Liver (tissue), 9 donors: ENCODE results near the gene INSYN1. TPM values are rescaled to one million over a fixed set of nuclear protein-coding genes. Genes with fewer than 3 reads are reported as not detected.

Source experiments
- DNase-seq: peaks from one replicate; pipeline ENCODE4 v3.0.0-alpha.2; 2017; ENCODE audit warnings: low spot score
- H3K27ac ChIP-seq, 2 donors: one replicate each; pipeline ENCODE4 v1.7.0; 2013; ENCODE audit warnings: inconsistent platforms in 2 of 2, low read length in 2 of 2, control low read depth in 1 of 2, low read depth in 1 of 2, mild to moderate bottlenecking in 1 of 2
- H3K27me3 ChIP-seq, 4 donors: one replicate each; pipeline versions ENCODE4 v1.6.1 to v1.7.0; 2013; ENCODE audit warnings: low read length in 3 of 4, inconsistent platforms in 1 of 4, mild to moderate bottlenecking in 1 of 4, moderate library complexity in 1 of 4; ENCODE audit not compliant: control insufficient read depth in 4 of 4, insufficient read depth in 4 of 4
- H3K36me3 ChIP-seq, 4 donors: one replicate each; pipeline versions ENCODE4 v1.6.1 to v1.7.0; 2013; ENCODE audit warnings: low read length in 3 of 4, mild to moderate bottlenecking in 3 of 4, low read depth in 1 of 4, moderate library complexity in 1 of 4; ENCODE audit not compliant: control insufficient read depth in 4 of 4, insufficient read depth in 3 of 4
- H3K4me1 ChIP-seq, 4 donors: one replicate each; pipeline versions ENCODE4 v1.6.1 to v1.7.0; 2013; ENCODE audit warnings: low read length in 3 of 4, mild to moderate bottlenecking in 3 of 4, moderate library complexity in 1 of 4; ENCODE audit not compliant: control insufficient read depth in 4 of 4, insufficient read depth in 4 of 4
- H3K4me3 ChIP-seq, 3 donors: one replicate each; pipeline versions ENCODE4 v1.6.1 to v1.7.0; 2013; ENCODE audit warnings: low read length in 3 of 3, control low read depth in 1 of 3, low read depth in 1 of 3, mild to moderate bottlenecking in 1 of 3
- H3K9ac ChIP-seq, 2 donors: one replicate each; pipeline ENCODE4 v1.7.0; 2013; ENCODE audit warnings: low read length in 2 of 2, mild to moderate bottlenecking in 2 of 2, moderate library complexity in 2 of 2, control low read depth in 1 of 2, low read depth in 1 of 2
- H3K9me3 ChIP-seq, 4 donors: one replicate each; pipeline versions ENCODE4 v1.6.1 to v1.7.0; 2013; ENCODE audit warnings: low read length in 3 of 4; ENCODE audit not compliant: control insufficient read depth in 4 of 4
- EGR1 ChIP-seq, 2 donors: IDR thresholded peaks; 2 replicates each; pipeline ENCODE4 v1.6.1; 2016 to 2018; ENCODE audit warnings: antibody characterized with exemption in 2 of 2, low read depth in 2 of 2
- FOXA1 ChIP-seq: IDR thresholded peaks from 2 replicates; pipeline ENCODE4 v1.6.1; 2016; ENCODE audit warnings: antibody characterized with exemption
- FOXA2 ChIP-seq: IDR thresholded peaks from 2 replicates; pipeline ENCODE4 v1.6.1; 2016; ENCODE audit warnings: antibody characterized with exemption
- GABPA ChIP-seq, 2 donors: IDR thresholded peaks in 1 of 2; conservative IDR thresholded peaks in 1 of 2; 2 replicates each; pipeline ENCODE4 v1.6.1; 2016; ENCODE audit warnings: antibody characterized with exemption in 2 of 2, mild to moderate bottlenecking in 1 of 2, moderate library complexity in 1 of 2
- HNF4A ChIP-seq, 2 donors: conservative IDR thresholded peaks; 2 replicates each; pipeline ENCODE4 v1.6.1; 2016; ENCODE audit warnings: antibody characterized with exemption in 2 of 2, mild to moderate bottlenecking in 2 of 2
- HNF4G ChIP-seq: IDR thresholded peaks from 2 replicates; pipeline ENCODE4 v1.6.1; 2016; ENCODE audit warnings: antibody characterized with exemption
- JUND ChIP-seq, 2 donors: IDR thresholded peaks; 2 replicates each; pipeline ENCODE4 v1.6.1; 2016; ENCODE audit warnings: antibody characterized with exemption in 2 of 2
- MAX ChIP-seq: IDR thresholded peaks from 2 replicates; pipeline ENCODE4 v1.6.1; 2016; ENCODE audit warnings: antibody characterized with exemption
- NR2F2 ChIP-seq: IDR thresholded peaks from 2 replicates; pipeline ENCODE4 v1.6.1; 2016; ENCODE audit warnings: antibody characterized with exemption
- RAD21 ChIP-seq, 2 donors: IDR thresholded peaks; 2 replicates each; pipeline ENCODE4 v1.6.1; 2016; ENCODE audit warnings: antibody characterized with exemption in 2 of 2, mild to moderate bottlenecking in 2 of 2
- REST ChIP-seq: IDR thresholded peaks from 2 replicates; pipeline ENCODE4 v1.6.1; 2016; ENCODE audit warnings: antibody characterized with exemption, mild to moderate bottlenecking
- RXRA ChIP-seq, 2 donors: IDR thresholded peaks; 2 replicates each; pipeline ENCODE4 v1.6.1; 2017 to 2018; ENCODE audit warnings: antibody characterized with exemption in 2 of 2, mild to moderate bottlenecking in 1 of 2
- SP1 ChIP-seq: IDR thresholded peaks from 2 replicates; pipeline ENCODE4 v1.6.1; 2018; ENCODE audit warnings: antibody characterized with exemption, mild to moderate bottlenecking
- TAF1 ChIP-seq: conservative IDR thresholded peaks from 2 replicates; pipeline ENCODE4 v1.6.1; 2016; ENCODE audit warnings: antibody characterized with exemption, mild to moderate bottlenecking
- YY1 ChIP-seq: IDR thresholded peaks from 2 replicates; pipeline ENCODE4 v1.6.1; 2016; ENCODE audit warnings: antibody characterized with exemption, mild to moderate bottlenecking
- WGBS: extraction: QIAGEN DNeasy Blood & Tissue Kit; methylation state at CpG from one replicate; pipeline ENCODE4 v1.1.7; 2013; 5-methylcytosine and 5-hydroxymethylcytosine counted together
- polyA plus RNA-seq, 2 donors: library from polyadenylated mRNA; stranded (reverse) in 1 of 2; unstranded in 1 of 2; fragments of 200-250 nt in 1 of 2; fragments of >200 nt in 1 of 2; fragmentation: Nextera tagmentation in 1 of 2; extraction: Ambion mirVana in 1 of 2; gene quantifications; one replicate each; pipeline versions ENCODE4 v1.2.1 to v1.2.3, GENCODE V29; 2013 to 2015
- total RNA-seq, 2 donors: library from RNA; depleted of rRNA; stranded (reverse); fragments of >200 nt; gene quantifications; one replicate each; pipeline ENCODE4 v1.2.3, GENCODE V29; 2014
- TF ChIP-seq, protein P1 (sequence below): IDR thresholded peaks from 2 replicates; pipeline ENCODE4 v1.6.1; 2016; ENCODE audit warnings: antibody characterized with exemption
- TF ChIP-seq, protein P2 (sequence below): fragments of 150-350 bp; IDR thresholded peaks from 2 replicates; pipeline ENCODE4 v1.5.1; 2017; ENCODE audit warnings: improper control_type of control experiment, low read depth, low read length; ENCODE audit not compliant: missing input control
- TF ChIP-seq, protein P3 (sequence below): IDR thresholded peaks from 2 replicates; pipeline ENCODE4 v1.6.1; 2016; ENCODE audit warnings: antibody characterized with exemption
- donor health status: healthy.
- donor health status: healthy.
- donor health status: healthy.
- donor health status: healthy.
- donor health status: healthy.

The INSYN1 gene
- total and polyA plus RNA-seq, 4 donors: 0.16 to 0.37 (median 0.25) TPM; not detected in 1

- no peak for DNase-seq
- Histone ChIP-seq H3K4me3 (no peak overlapping the region), H3K4me1 (no peaks in the 10 kb centered on the region), H3K36me3 (no peaks in the 10 kb centered on the region), H3K27ac (no peak overlapping the region), H3K9ac (no peak overlapping the region), H3K27me3 (peaks cover 0 to 16% (median 6%) of the 10 kb centered on the region in 4 donors), H3K9me3 (no peaks in the 10 kb centered on the region)
- TF ChIP-seq RXRA (IDR thresholded peaks at IDR 0.05) (no peak), HNF4G (no peak), FOXA2 (no peak), JUND (IDR thresholded peaks at IDR 0.05) (no peak), HNF4A (conservative IDR thresholded peaks at IDR 0.05) (no peak)
- WGBS: 67% methylated on average over 5 of the region's 5 CpGs
These were observed 5.3 kb upstream of the INSYN1 start for GRCh38 chr15:73758461-73758860.

DNA sequence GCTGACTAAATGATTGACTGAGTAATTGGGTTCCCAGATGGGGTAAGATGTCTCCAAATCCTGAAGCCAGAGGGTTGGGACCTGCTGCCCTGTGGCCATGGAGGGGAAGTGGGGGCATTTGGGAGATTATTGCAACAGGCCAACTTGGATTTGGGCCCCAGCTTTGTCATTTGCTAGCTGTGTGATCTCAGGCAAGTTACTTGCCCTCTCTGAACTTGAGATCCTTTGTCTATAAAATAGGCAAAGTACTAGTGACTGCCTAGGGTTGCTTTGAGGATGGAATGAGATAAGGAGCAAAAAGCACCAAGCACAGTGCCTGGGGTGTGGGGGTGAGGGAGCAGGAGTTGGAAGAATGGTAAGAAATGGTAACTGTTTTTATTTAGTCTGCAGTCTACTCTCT, 4.4 kb upstream of the INSYN1 start:
- Histone ChIP-seq H3K27me3 (peaks cover 0 to 16% (median 6%) of the 10 kb centered on the region in 4 donors), H3K4me3 (no peak overlapping the region), H3K4me1 (peaks cover under 1 to 2% (median 1%) of the 10 kb centered on the region in 4 donors), H3K9me3 (no peaks in the 10 kb centered on the region), H3K36me3 (no peaks in the 10 kb centered on the region), H3K9ac (no peak overlapping the region), H3K27ac (no peak overlapping the region)
- DNase-seq: no peak
- TF ChIP-seq, protein P1, sequence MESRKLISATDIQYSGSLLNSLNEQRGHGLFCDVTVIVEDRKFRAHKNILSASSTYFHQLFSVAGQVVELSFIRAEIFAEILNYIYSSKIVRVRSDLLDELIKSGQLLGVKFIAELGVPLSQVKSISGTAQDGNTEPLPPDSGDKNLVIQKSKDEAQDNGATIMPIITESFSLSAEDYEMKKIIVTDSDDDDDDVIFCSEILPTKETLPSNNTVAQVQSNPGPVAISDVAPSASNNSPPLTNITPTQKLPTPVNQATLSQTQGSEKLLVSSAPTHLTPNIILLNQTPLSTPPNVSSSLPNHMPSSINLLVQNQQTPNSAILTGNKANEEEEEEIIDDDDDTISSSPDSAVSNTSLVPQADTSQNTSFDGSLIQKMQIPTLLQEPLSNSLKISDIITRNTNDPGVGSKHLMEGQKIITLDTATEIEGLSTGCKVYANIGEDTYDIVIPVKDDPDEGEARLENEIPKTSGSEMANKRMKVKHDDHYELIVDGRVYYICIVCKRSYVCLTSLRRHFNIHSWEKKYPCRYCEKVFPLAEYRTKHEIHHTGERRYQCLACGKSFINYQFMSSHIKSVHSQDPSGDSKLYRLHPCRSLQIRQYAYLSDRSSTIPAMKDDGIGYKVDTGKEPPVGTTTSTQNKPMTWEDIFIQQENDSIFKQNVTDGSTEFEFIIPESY: no peak
- TF ChIP-seq HNF4G (no peak), JUND (IDR thresholded peaks at IDR 0.05) (no peak), REST (no peak), FOXA2 (no peak), EGR1 (IDR thresholded peaks at IDR 0.05; ENCODE audit: low read depth in 2 of 2) (no peak), NR2F2 (no peak), SP1 (no peak), FOXA1 (no peak), HNF4A (conservative IDR thresholded peaks at IDR 0.05) (no peak), GABPA (IDR thresholded peaks at IDR 0.05 in 1 of 2, conservative IDR thresholded peaks at IDR 0.05 in 1 of 2) (no peak), YY1 (no peak), RXRA (IDR thresholded peaks at IDR 0.05) (no peak), RAD21 (IDR thresholded peaks at IDR 0.05) (no peak), MAX (no peak), TAF1 (no peak)
- TF ChIP-seq, protein P2, sequence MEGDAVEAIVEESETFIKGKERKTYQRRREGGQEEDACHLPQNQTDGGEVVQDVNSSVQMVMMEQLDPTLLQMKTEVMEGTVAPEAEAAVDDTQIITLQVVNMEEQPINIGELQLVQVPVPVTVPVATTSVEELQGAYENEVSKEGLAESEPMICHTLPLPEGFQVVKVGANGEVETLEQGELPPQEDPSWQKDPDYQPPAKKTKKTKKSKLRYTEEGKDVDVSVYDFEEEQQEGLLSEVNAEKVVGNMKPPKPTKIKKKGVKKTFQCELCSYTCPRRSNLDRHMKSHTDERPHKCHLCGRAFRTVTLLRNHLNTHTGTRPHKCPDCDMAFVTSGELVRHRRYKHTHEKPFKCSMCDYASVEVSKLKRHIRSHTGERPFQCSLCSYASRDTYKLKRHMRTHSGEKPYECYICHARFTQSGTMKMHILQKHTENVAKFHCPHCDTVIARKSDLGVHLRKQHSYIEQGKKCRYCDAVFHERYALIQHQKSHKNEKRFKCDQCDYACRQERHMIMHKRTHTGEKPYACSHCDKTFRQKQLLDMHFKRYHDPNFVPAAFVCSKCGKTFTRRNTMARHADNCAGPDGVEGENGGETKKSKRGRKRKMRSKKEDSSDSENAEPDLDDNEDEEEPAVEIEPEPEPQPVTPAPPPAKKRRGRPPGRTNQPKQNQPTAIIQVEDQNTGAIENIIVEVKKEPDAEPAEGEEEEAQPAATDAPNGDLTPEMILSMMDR: no peak
- TF ChIP-seq, protein P3, sequence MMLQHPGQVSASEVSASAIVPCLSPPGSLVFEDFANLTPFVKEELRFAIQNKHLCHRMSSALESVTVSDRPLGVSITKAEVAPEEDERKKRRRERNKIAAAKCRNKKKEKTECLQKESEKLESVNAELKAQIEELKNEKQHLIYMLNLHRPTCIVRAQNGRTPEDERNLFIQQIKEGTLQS: no peak
